HG03521 (cell line): ENCODE measurements around the gene CLTB.

Source experiments
- ATAC-seq: cut with Tn5 transposase; IDR thresholded peaks from one replicate; pipeline ENCODE4 v1.9.1; 2021; ENCODE audit warnings: mild to moderate bottlenecking, moderate library complexity; ENCODE audit not compliant: unreplicated experiment

CLTB gene

GRCh38 chr5:176384366-176384930 lies 31.9 kb downstream of the CLTB start:
- no peak for ATAC-seq

GRCh38 chr5:176383961-176384360 lies 32.4 kb downstream of the CLTB start:
- ATAC-seq = no peak

- no peak for ATAC-seq
These were observed 33.0 kb downstream of the CLTB start for GRCh38 chr5:176383248-176383905.

- ATAC-seq = no peak
These were observed 33.6 kb downstream of the CLTB start for GRCh38 chr5:176382721-176383120.

- ATAC-seq = no peak
These were observed 34.4 kb downstream of the CLTB start for GRCh38 chr5:176381979-176382378.

GRCh38 chr5:176381423-176381822 lies 34.9 kb downstream of the CLTB start:
- no peak for ATAC-seq

- ATAC-seq = no peak
These were observed 36.5 kb downstream of the CLTB start for GRCh38 chr5:176379881-176380280.

GRCh38 chr5:176373100-176373818 lies 43.1 kb downstream of the CLTB start:
- no peak for ATAC-seq

- no peak for ATAC-seq
These were observed 44.5 kb downstream of the CLTB start for GRCh38 chr5:176371621-176372539.

- ATAC-seq = no peak
These were observed 46.2 kb downstream of the CLTB start for GRCh38 chr5:176369934-176370711.

- no peak for ATAC-seq
These were observed 47.6 kb downstream of the CLTB start for GRCh38 chr5:176368726-176369125.

- no peak for ATAC-seq
These were observed 50.0 kb downstream of the CLTB start for GRCh38 chr5:176366232-176366894.

GRCh38 chr5:176365351-176366231 lies 50.7 kb downstream of the CLTB start, which contains the start of gene ARL10:
TSS of gene ARL10 (plus strand) at chr5:176365487. CDS start at chr5:176365564, 77 bp downstream.
- ATAC-seq = peak; percentile 20

- ATAC-seq = no peak
These were observed 51.5 kb downstream of the CLTB start for GRCh38 chr5:176364765-176365350.

- peak; percentile 4 for ATAC-seq
These were observed 54.2 kb downstream of the CLTB start for GRCh38 chr5:176362233-176362490.

- ATAC-seq = peak; percentile 89
These were observed 54.7 kb downstream of the CLTB start, which contains the start of gene KIAA1191 for GRCh38 chr5:176361437-176362232. TSS of gene KIAA1191 (minus strand) at chr5:176361764. CDS start at chr5:176359508, 2,256 bp downstream.

GRCh38 chr5:176360894-176361436 lies 55.4 kb downstream of the CLTB start:
- peak; percentile 12 for ATAC-seq
